H7 (cell line): Measurements from ENCODE around the gene EYS. TPM values are rescaled to one million over a fixed set of nuclear protein-coding genes. Genes with fewer than 3 reads are reported as not detected.

ENCODE experiments used
- DNase-seq: peaks from one replicate; pipeline ENCODE4 v3.0.0; 2012
- H3K27me3 ChIP-seq: 2 replicates; pipeline ENCODE4 v1.6.0; 2011; ENCODE audit warnings: mild to moderate bottlenecking, low read length; ENCODE audit not compliant: control insufficient read depth, insufficient read depth
- H3K36me3 ChIP-seq: replicated peaks from 2 replicates; pipeline ENCODE4 v1.5.1; 2011; ENCODE audit warnings: low read length; ENCODE audit not compliant: control insufficient read depth, insufficient read depth
- H3K4me3 ChIP-seq: 2 replicates; pipeline ENCODE4 v1.5.1; 2011; ENCODE audit warnings: low read depth, mild to moderate bottlenecking, control low read depth, low read length, moderate library complexity; ENCODE audit not compliant: insufficient read depth
- total RNA-seq: library from RNA; depleted of rRNA; stranded (reverse); fragments of >200 nt; shearing (Covaris generic); gene quantifications from 2 replicates; pipeline ENCODE4 v1.2.3, GENCODE V29; 2014

The EYS gene
- total RNA-seq, 1 experiment from 2014 or later, result 0.10 TPM

- DNase-seq, result no peak
Measured at GRCh38 chr6:64850121-64850520, 856.9 kb downstream of the EYS start.

GRCh38 chr6:64848467-64848866 is 858.6 kb downstream of the EYS start:
- no peak for DNase-seq
- Histone ChIP-seq H3K4me3 (no peak overlapping the region), H3K36me3 (no peaks in the 10 kb centered on the region), H3K27me3 (no peaks in the 10 kb centered on the region)

More at GRCh38 chr6:64850121-64850520, 856.9 kb downstream of the EYS start:
- no peak overlapping the region for H3K4me3 ChIP-seq
- no peaks in the 10 kb centered on the region for H3K36me3 ChIP-seq
- no peaks in the 10 kb centered on the region for H3K27me3 ChIP-seq

GRCh38 chr6:64847396-64847795 is 859.6 kb downstream of the EYS start:
- H3K36me3 ChIP-seq, result no peaks in the 10 kb centered on the region
- DNase-seq, result no peak
- H3K4me3 ChIP-seq, result no peak overlapping the region
- H3K27me3 ChIP-seq, result no peaks in the 10 kb centered on the region

- no peak for DNase-seq
- no peaks in the 10 kb centered on the region for H3K27me3 ChIP-seq
- no peak overlapping the region for H3K4me3 ChIP-seq
- H3K36me3 ChIP-seq, result no peaks in the 10 kb centered on the region
Measured at GRCh38 chr6:64838726-64839125, 868.3 kb downstream of the EYS start.

- DNase-seq, result no peak
Measured at GRCh38 chr6:64831680-64832079, 875.3 kb downstream of the EYS start.

GRCh38 chr6:64817525-64817924 is 889.5 kb downstream of the EYS start:
- Histone ChIP-seq H3K27me3 (no peaks in the 10 kb centered on the region), H3K4me3 (no peak overlapping the region), H3K36me3 (no peaks in the 10 kb centered on the region)
- no peak for DNase-seq

More at GRCh38 chr6:64831680-64832079, 875.3 kb downstream of the EYS start:
- no peaks in the 10 kb centered on the region for H3K27me3 ChIP-seq
- H3K36me3 ChIP-seq, result no peaks in the 10 kb centered on the region
- no peak overlapping the region for H3K4me3 ChIP-seq

- Histone ChIP-seq H3K27me3 (no peaks in the 10 kb centered on the region), H3K36me3 (no peaks in the 10 kb centered on the region), H3K4me3 (no peak overlapping the region)
- DNase-seq, result no peak
Measured at GRCh38 chr6:64815718-64816117, 891.3 kb downstream of the EYS start.

GRCh38 chr6:64812138-64812537 is 894.9 kb downstream of the EYS start:
- no peaks in the 10 kb centered on the region for H3K36me3 ChIP-seq
- DNase-seq, result no peak
- no peaks in the 10 kb centered on the region for H3K27me3 ChIP-seq
- no peak overlapping the region for H3K4me3 ChIP-seq

- H3K27me3 ChIP-seq, result no peaks in the 10 kb centered on the region
- no peak for DNase-seq
- H3K4me3 ChIP-seq, result no peak overlapping the region
- H3K36me3 ChIP-seq, result no peaks in the 10 kb centered on the region
Measured at GRCh38 chr6:64811119-64811518, 895.9 kb downstream of the EYS start.

GRCh38 chr6:64807785-64808184 is 899.2 kb downstream of the EYS start:
- no peak overlapping the region for H3K4me3 ChIP-seq
- no peaks in the 10 kb centered on the region for H3K27me3 ChIP-seq
- no peaks in the 10 kb centered on the region for H3K36me3 ChIP-seq
- DNase-seq, result no peak

GRCh38 chr6:64803470-64804166 is 903.4 kb downstream of the EYS start:
- Histone ChIP-seq H3K27me3 (no peaks in the 10 kb centered on the region), H3K36me3 (no peaks in the 10 kb centered on the region), H3K4me3 (no peak overlapping the region)
- no peak for DNase-seq

GRCh38 chr6:64792534-64792933 is 914.5 kb downstream of the EYS start:
- Histone ChIP-seq H3K4me3 (no peak overlapping the region), H3K36me3 (no peaks in the 10 kb centered on the region), H3K27me3 (no peaks in the 10 kb centered on the region)
- DNase-seq, result no peak

- Histone ChIP-seq H3K4me3 (no peak overlapping the region), H3K36me3 (no peaks in the 10 kb centered on the region), H3K27me3 (no peaks in the 10 kb centered on the region)
- no peak for DNase-seq
Measured at GRCh38 chr6:64789476-64789875, 917.5 kb downstream of the EYS start.

GRCh38 chr6:64786736-64787135 is 920.3 kb downstream of the EYS start:
- Histone ChIP-seq H3K36me3 (no peaks in the 10 kb centered on the region), H3K4me3 (no peak overlapping the region), H3K27me3 (no peaks in the 10 kb centered on the region)
- no peak for DNase-seq

GRCh38 chr6:64782877-64783276 is 924.1 kb downstream of the EYS start:
- Histone ChIP-seq H3K4me3 (no peak overlapping the region), H3K27me3 (no peaks in the 10 kb centered on the region), H3K36me3 (no peaks in the 10 kb centered on the region)
- no peak for DNase-seq
